Measurements from ENCODE around the gene BCAT1.

BCAT1 gene

GRCh38 chr12:24903329-24904088 is 45.4 kb downstream of the BCAT1 start:
- FAIRE-seq: no peak
- TF ChIP-seq CTCF (IDR thresholded peaks at IDR 0.05; ENCODE audit: insufficient read depth, missing control alignments): no peak
- DNase-seq (ENCODE audit: insufficient read length, low spot score): no peak

- DNase-seq (ENCODE audit: insufficient read length, low spot score): no peak
- no peak for TF ChIP-seq CTCF (IDR thresholded peaks at IDR 0.05; ENCODE audit: insufficient read depth, missing control alignments)
- no peak for FAIRE-seq
Observed at GRCh38 chr12:24902511-24903328, 46.2 kb downstream of the BCAT1 start.

GRCh38 chr12:24901576-24902461 is 47.1 kb downstream of the BCAT1 start:
- FAIRE-seq (no peak), DNase-seq (ENCODE audit: insufficient read length, low spot score) (no peak)
- TF ChIP-seq CTCF (IDR thresholded peaks at IDR 0.05; ENCODE audit: insufficient read depth, missing control alignments): no peak

GRCh38 chr12:24900196-24900595 is 48.7 kb downstream of the BCAT1 start:
- no peak for TF ChIP-seq CTCF (IDR thresholded peaks at IDR 0.05; ENCODE audit: insufficient read depth, missing control alignments)
- FAIRE-seq (no peak), DNase-seq (ENCODE audit: insufficient read length, low spot score) (no peak)

GRCh38 chr12:24899503-24900075 is 49.3 kb downstream of the BCAT1 start:
- DNase-seq (ENCODE audit: insufficient read length, low spot score): no peak
- FAIRE-seq: no peak
- no peak for TF ChIP-seq CTCF (IDR thresholded peaks at IDR 0.05; ENCODE audit: insufficient read depth, missing control alignments)

GRCh38 chr12:24898606-24899005 is 50.3 kb downstream of the BCAT1 start:
- no peak for DNase-seq (ENCODE audit: insufficient read length, low spot score)
- no peak for FAIRE-seq
- no peak for TF ChIP-seq CTCF (IDR thresholded peaks at IDR 0.05; ENCODE audit: insufficient read depth, missing control alignments)

Data from D721Med (cell line).